GM19193 (cell line): ENCODE measurements around the gene MFSD12.

Experiments used
- POLR2A ChIP-seq: IDR thresholded peaks from 4 replicates; pipeline ENCODE4 v1.6.1; 2011; ENCODE audit not compliant: insufficient read depth, insufficient read length; ENCODE audit errors: extremely low read depth

Gene MFSD12

GRCh38 chr19:3589439-3589838 is 32.1 kb upstream of the MFSD12 start:
- TF ChIP-seq POLR2A = no peak

- no peak for TF ChIP-seq POLR2A
Measured at GRCh38 chr19:3586707-3587346, 29.4 kb upstream of the MFSD12 start.

DNA sequence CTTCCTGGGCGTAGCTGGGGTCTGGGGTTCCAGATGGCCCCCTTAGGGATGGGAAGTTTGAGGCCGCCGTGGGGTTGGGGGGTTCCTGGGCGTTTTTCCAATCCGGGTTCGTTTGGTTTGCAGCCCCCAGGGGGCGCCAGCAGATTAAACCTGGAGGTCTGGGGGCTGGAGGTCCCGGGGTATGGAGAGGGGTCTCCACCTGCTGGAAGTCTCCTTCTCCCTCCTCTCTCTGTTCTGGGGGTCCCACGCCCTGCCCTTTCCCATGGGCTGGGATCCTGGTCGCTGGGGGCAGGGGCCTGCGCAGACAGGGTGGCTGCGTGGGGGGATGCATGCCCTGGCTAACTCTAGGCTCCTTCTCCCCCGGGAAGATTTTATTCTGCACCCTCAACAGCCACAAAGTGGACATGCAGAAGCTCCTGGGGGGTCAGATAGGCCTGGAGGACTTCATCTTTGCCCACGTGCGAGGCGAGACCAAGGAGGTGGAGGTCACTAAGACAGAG is 28.8 kb upstream of the MFSD12 start:
- TF ChIP-seq POLR2A = no peak

DNA sequence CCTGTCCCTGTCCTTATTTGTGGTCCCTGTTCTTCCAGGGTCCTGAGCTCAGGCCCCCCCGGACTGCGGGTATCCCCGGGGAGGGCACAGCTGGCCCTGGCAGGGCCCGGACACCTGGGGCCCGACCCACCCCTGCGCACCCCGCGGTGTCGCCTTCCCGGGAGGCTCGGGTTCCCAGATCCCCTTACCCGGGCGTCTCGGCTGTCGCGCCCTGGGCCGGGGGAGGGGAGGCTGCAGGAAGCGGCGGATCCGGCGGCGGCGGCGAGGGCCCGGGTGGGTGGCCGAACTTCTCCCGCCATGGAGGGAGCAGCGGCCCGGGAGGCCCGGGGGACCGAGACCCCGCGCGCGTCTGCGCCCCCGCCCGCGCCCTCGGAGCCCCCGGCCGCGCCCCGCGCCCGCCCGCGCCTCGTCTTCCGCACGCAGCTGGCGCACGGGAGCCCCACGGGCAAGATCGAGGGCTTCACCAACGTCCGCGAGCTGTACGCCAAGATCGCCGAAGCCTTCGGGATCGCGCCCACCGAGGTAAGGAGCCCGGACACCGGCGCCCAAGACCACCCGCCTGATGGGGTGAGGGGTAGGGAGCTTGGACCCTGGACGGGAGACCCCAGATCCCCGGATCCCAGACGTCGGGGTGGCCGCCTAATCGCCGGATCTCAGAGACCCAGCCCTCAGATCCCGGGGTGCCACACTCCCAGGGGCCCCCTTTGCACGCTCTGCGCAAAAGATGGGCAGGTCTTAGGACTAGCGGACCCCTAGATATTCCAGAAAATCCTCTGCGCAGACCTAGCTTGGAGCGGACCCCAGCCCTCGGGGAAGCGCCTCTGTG is 28.1 kb upstream of the MFSD12 start, which contains the start of gene GIPC3:
Gene GIPC3 (plus strand): TSS at position 178 of the 826 bp plus-strand sequence. CDS start 120 bp downstream, at position 298.
- no peak for TF ChIP-seq POLR2A

GRCh38 chr19:3580156-3580934 is 23.0 kb upstream of the MFSD12 start:
- no peak for TF ChIP-seq POLR2A

GRCh38 chr19:3578390-3578789 is 21.0 kb upstream of the MFSD12 start:
- TF ChIP-seq POLR2A = no peak

GRCh38 chr19:3577723-3578344 is 20.4 kb upstream of the MFSD12 start:
- no peak for TF ChIP-seq POLR2A

- TF ChIP-seq POLR2A = no peak
Measured at GRCh38 chr19:3576696-3577443, 19.5 kb upstream of the MFSD12 start.

DNA sequence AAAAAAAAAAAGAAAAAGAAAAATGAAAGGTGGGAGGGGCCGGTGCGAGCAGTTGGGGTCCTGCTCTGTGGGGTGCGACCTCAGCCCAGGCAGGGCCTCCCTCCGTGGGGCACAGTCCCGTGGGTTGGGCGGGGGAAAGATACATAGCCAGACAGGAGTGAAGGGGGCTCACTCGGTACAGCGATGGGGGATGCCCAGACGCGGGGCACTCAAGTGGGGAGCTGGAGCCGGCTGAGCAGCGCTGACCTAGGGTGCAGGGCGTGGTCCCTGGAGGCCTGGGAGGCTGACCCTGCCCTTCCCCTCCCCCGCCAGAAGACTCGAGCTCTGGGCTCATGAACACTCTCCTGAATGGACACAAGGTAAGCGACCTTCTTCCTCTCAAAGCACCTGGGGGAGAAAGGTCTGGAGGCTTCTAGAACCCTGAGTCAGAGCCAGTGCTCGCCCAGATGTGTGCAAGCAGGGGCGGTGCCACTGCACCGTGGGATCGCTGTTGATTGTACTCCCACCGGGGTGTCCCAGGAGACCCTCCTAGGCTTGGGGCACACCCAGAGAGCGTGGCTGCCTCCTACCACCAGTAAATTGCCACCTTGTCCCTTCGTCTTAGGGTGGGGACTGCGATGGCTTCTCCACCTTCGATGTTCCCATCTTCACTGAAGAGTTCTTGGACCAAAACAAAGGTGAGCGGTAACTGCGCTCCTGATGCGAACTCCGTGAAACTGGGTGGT is 18.7 kb upstream of the MFSD12 start:
- no peak for TF ChIP-seq POLR2A

GRCh38 chr19:3575260-3575741 is 17.9 kb upstream of the MFSD12 start:
- no peak for TF ChIP-seq POLR2A

DNA sequence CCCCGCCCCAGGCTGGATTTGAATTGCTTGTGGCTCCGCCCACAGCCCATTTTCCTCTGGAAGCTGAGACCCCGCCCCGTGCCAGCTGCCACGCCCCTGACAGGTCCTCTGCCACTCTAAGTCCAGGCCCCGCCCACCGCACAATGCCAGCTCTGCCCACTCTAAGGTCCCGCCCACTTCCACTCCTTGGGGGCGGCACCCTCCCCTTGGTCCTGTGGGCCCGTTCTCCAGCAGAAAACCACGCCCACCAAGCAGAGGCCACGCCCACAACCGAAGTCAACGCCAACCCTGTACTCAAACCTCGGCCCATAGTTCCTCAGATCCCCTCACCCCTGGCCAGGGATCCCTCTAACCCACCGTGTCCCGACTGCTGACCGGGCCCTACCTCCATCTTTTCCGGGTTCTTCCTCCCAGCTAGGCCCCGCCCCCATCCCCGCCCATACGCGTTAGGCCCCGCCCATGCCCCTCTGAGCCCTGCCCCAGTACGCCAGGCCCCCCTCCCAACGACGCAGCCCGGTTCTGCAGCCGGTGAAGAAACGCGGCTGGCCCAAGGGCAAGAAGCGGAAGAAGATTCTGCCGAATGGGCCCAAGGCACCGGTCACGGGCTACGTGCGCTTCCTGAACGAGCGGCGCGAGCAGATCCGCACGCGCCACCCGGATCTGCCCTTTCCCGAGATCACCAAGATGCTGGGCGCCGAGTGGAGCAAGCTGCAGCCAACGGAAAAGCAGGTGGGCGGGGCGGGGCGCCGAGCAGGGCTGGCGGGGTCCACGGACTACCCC is 16.7 kb upstream of the MFSD12 start:
- TF ChIP-seq POLR2A = no peak

- TF ChIP-seq POLR2A = no peak
Measured at GRCh38 chr19:3573162-3573857, 15.9 kb upstream of the MFSD12 start.
